Ishikawa (cell line): ENCODE results near the gene B4GALNT3.

Experiments
- CEBPB ChIP-seq: IDR thresholded peaks from 2 replicates; pipeline ENCODE4 v1.6.1; 2012
- CREB1 ChIP-seq: IDR thresholded peaks from 2 replicates; pipeline ENCODE4 v1.6.1; 2012; ENCODE audit warnings: low read depth
- EGR1 ChIP-seq: IDR thresholded peaks from 2 replicates; pipeline ENCODE4 v1.6.1; 2012
- EP300 ChIP-seq: IDR thresholded peaks from 2 replicates; pipeline ENCODE4 v1.6.1; 2012; ENCODE audit warnings: borderline replicate concordance
- FOXM1 ChIP-seq: IDR thresholded peaks from 2 replicates; pipeline ENCODE4 v1.6.1; 2012; ENCODE audit warnings: low read depth, borderline replicate concordance
- NFIC ChIP-seq: IDR thresholded peaks from 2 replicates; pipeline ENCODE4 v1.6.1; 2012
- RAD21 ChIP-seq: IDR thresholded peaks from 2 replicates; pipeline ENCODE4 v1.6.1; 2012; ENCODE audit warnings: low read depth
- TAF1 ChIP-seq: IDR thresholded peaks from 2 replicates; pipeline ENCODE4 v1.6.1; 2012; ENCODE audit warnings: low read depth, mild to moderate bottlenecking
- TCF12 ChIP-seq: IDR thresholded peaks from 2 replicates; pipeline ENCODE4 v1.6.1; 2012; ENCODE audit warnings: low read depth
- TEAD4 ChIP-seq: IDR thresholded peaks from 2 replicates; pipeline ENCODE4 v1.6.1; 2012
- YY1 ChIP-seq: IDR thresholded peaks from 2 replicates; pipeline ENCODE4 v1.6.1; 2012; ENCODE audit warnings: low read depth
- ZBTB7A ChIP-seq: IDR thresholded peaks from 2 replicates; pipeline ENCODE4 v1.6.1; 2012; ENCODE audit warnings: low read depth
- TF ChIP-seq, protein P1 (sequence below): IDR thresholded peaks from 2 replicates; pipeline ENCODE4 v1.6.1; 2012
- TF ChIP-seq, protein P2 (sequence below): IDR thresholded peaks from 2 replicates; pipeline ENCODE4 v1.6.1; 2012
- TF ChIP-seq, protein P3 (sequence below): IDR thresholded peaks from 2 replicates; pipeline ENCODE4 v1.6.1; 2012; ENCODE audit warnings: low read depth, mild to moderate bottlenecking

B4GALNT3 gene

DNA sequence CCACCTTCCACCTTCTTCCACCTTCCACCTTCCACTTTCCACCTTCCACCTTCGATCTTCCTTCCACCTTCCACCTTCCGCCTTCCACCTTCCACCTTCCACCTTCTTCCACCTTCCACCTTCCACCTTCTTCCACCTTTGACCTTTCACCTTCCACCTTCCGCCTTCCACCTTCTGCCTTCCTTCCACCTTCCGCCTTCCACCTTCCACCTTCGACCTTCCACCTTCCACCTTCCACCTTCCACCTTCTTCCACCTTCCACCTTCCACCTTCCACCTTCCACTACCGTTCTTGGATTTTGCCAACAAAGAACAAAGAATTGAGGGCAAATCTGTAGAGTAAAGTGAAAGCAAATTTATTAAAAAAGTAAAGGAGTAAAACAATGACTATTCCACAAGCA lies 53.2 kb downstream of the B4GALNT3 start:
- TF ChIP-seq EGR1 (no peak), ZBTB7A (no peak), TAF1 (no peak), EP300 (no peak), FOXM1 (no peak), RAD21 (no peak), TEAD4 (no peak), NFIC (no peak), YY1 (no peak), CEBPB (no peak), TCF12 (no peak), CREB1 (no peak)
- TF ChIP-seq, protein P1, sequence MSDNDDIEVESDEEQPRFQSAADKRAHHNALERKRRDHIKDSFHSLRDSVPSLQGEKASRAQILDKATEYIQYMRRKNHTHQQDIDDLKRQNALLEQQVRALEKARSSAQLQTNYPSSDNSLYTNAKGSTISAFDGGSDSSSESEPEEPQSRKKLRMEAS: no peak
- TF ChIP-seq, protein P2, sequence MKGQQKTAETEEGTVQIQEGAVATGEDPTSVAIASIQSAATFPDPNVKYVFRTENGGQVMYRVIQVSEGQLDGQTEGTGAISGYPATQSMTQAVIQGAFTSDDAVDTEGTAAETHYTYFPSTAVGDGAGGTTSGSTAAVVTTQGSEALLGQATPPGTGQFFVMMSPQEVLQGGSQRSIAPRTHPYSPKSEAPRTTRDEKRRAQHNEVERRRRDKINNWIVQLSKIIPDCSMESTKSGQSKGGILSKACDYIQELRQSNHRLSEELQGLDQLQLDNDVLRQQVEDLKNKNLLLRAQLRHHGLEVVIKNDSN: no peak

DNA sequence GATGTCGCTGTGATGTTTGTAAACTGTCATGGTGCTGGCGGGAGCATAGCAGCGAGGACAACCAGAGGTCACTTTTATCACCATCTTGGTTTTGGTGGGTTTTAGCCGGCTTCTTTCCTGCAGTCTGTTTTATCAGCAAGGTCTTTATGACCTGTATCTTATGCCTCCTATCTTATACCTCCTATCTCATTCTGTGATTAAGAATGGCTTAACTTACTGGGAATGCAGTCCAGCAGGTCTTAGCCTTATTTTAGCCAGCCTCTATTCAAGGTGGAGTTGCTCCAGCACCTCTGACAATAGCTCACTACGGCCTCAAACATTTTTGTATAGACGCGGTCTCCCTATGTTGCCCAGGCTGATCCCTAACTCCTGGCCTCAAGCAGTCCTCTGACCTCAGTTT lies 53.7 kb downstream of the B4GALNT3 start:
- TF ChIP-seq TAF1 (no peak), EP300 (no peak), ZBTB7A (no peak), TEAD4 (no peak), FOXM1 (no peak), YY1 (no peak), NFIC (no peak), TCF12 (no peak), EGR1 (no peak), CREB1 (no peak), RAD21 (no peak), CEBPB (no peak)
- TF ChIP-seq, protein P2: no peak
- TF ChIP-seq, protein P3, sequence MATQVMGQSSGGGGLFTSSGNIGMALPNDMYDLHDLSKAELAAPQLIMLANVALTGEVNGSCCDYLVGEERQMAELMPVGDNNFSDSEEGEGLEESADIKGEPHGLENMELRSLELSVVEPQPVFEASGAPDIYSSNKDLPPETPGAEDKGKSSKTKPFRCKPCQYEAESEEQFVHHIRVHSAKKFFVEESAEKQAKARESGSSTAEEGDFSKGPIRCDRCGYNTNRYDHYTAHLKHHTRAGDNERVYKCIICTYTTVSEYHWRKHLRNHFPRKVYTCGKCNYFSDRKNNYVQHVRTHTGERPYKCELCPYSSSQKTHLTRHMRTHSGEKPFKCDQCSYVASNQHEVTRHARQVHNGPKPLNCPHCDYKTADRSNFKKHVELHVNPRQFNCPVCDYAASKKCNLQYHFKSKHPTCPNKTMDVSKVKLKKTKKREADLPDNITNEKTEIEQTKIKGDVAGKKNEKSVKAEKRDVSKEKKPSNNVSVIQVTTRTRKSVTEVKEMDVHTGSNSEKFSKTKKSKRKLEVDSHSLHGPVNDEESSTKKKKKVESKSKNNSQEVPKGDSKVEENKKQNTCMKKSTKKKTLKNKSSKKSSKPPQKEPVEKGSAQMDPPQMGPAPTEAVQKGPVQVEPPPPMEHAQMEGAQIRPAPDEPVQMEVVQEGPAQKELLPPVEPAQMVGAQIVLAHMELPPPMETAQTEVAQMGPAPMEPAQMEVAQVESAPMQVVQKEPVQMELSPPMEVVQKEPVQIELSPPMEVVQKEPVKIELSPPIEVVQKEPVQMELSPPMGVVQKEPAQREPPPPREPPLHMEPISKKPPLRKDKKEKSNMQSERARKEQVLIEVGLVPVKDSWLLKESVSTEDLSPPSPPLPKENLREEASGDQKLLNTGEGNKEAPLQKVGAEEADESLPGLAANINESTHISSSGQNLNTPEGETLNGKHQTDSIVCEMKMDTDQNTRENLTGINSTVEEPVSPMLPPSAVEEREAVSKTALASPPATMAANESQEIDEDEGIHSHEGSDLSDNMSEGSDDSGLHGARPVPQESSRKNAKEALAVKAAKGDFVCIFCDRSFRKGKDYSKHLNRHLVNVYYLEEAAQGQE: no peak
- TF ChIP-seq, protein P1: no peak

DNA sequence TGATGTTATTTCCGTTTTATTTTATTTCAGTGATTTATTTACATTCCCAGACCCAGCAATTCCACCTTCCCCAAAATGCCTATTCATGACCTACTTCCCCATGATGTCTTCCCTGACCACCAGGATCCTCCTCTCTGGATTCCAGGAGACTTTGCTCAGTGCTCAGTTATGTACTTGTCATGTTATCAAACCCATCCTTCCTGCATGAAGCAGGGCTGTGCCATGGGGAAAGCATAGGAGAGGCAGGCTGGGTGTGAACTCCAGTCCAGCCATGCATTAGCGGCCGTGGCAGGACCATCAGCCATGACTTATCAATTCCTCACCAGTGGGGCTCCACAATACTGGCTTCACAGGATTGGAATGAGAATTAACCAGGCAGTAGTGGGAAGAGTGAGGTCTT lies 57.8 kb downstream of the B4GALNT3 start:
- TF ChIP-seq TAF1 (no peak), EGR1 (no peak), YY1 (no peak), NFIC (no peak), CREB1 (no peak), ZBTB7A (no peak)
- TF ChIP-seq, protein P3: no peak
- TF ChIP-seq, protein P2: no peak
- TF ChIP-seq, protein P1: no peak

DNA sequence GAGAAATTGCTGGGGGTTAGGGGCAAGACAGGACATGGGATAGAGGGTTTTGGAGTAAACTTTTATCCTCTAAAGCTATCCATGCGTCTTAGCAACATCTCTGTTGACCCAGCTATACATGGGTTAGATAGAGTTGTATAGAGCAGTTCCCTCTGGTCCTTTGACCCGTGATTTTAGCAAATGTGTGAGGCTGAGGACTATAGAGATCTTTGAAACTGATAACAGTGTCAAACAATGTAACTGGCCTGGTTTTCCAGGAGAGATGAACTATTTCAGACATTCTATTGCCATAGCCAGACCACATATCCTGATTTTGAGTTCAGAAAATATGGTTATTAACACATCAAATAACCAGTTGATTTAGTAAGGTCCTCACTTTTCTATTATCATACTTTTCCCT lies 60.4 kb downstream of the B4GALNT3 start:
- TF ChIP-seq ZBTB7A (no peak), FOXM1 (no peak), EP300 (no peak), TEAD4 (no peak), NFIC (no peak), TAF1 (no peak), CEBPB (no peak), YY1 (no peak), RAD21 (no peak), TCF12 (no peak), CREB1 (no peak), EGR1 (no peak)
- TF ChIP-seq, protein P2: no peak
- TF ChIP-seq, protein P3: no peak
- TF ChIP-seq, protein P1: no peak
